HG03064 (cell line): ENCODE results near the gene RCOR3.
"Not testable (repeated sequence)": the region's sequence is repeated elsewhere in the genome, so short reads cannot be mapped to it uniquely, and the experiment has no call there.

Experiments
- ATAC-seq: cut with Tn5 transposase; IDR thresholded peaks from one replicate; pipeline ENCODE4 v1.9.1; 2021; ENCODE audit warnings: low read depth; ENCODE audit not compliant: unreplicated experiment

The RCOR3 gene

DNA sequence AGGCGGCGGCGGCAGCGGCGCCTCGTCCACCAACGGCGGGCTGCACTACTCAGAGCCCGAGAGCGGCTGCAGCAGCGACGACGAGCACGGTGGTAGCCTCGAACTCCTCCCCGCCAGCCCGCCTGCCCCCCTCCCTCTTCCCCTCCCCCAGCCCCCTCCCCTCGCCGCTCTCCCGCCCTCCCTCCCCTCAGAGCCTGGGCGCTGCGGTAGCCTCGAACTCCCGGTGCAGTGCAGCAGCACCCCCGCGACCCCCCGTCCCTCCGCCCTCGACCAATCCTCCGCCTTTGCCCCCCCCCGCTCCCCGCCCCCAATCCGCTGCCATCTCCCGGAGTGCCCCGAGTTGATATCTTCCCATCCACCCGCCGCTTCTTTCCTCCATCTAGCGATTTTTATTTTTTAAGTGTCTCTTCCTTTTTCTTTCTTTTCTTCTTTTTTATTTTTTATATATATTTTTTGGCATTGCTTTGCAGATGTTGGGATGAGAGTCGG, 516 bp downstream of the RCOR3 start:
- no peak for ATAC-seq

DNA sequence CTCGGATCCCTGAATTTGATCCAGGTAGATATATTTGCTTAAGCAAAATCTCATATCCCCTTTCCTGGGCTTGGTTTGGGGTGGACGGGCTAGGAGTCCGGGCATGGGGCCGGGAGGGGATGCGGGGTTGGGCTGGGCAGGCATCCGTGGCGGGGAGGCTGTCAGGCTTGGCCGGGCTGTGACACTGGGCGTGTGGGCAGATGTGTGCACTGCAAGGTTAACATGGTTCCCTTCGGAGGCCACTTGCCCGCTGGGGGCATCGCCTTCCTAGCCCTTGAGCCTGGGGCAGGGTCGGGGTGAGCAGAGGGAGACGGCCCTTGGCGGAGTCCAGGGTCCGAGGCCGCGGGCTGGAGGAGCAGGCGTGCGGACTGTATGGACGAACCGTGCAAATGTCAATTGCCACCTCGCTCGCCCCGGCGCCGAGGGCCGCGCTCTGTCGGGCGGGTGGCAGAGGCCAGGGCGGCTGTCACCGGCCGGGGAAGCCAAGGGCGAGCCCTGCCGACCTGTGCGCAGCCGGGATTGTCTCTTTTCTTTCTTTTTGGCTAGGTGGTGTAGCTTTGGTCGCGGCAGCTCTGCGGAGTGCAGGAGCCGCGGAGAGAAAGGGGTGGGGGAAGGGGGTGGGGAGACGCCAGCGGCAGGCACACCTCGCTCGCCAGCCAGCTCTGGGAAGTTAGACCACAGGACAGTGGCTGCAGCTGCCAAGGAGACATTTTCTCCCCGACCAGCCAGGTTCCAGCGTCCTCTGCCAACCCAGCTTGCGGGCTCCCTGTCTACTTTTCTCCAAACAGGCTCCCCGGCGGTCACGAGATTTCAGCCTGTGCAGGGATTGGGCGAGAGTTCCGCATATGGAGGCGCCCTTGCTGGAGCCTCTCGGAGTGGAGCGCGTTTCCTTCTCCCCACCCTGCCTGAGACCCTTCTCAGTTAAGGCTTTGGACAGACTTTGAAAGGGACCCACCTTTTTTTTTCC, 1.3 kb downstream of the RCOR3 start:
- ATAC-seq = peak; percentile 40

GRCh38 chr1:211261229-211261628, 2.1 kb downstream of the RCOR3 start:
- ATAC-seq = no peak

DNA sequence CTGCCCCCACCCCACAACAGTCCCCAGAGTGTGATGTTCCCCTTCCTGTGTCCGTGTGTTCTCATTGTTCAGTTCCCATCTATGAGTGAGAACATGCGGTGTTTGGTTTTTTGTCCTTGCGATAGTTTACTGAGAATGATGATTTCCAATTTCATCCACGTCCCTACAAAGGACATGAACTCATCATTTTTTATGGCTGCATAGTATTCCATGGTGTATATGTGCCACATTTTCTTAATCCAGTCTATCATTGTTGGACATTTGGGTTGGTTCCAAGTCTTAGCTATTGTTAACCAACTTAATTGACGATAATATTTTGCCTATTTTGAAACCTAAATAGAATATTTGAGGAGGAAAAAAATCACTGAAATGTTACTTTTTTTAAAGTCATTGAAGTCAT, 3.9 kb downstream of the RCOR3 start:
- ATAC-seq = not testable (repeated sequence)

- ATAC-seq = no peak
Observed at GRCh38 chr1:211267204-211267857, 8.2 kb downstream of the RCOR3 start.

GRCh38 chr1:211279340-211279739, 20.2 kb downstream of the RCOR3 start:
- ATAC-seq = no peak

DNA sequence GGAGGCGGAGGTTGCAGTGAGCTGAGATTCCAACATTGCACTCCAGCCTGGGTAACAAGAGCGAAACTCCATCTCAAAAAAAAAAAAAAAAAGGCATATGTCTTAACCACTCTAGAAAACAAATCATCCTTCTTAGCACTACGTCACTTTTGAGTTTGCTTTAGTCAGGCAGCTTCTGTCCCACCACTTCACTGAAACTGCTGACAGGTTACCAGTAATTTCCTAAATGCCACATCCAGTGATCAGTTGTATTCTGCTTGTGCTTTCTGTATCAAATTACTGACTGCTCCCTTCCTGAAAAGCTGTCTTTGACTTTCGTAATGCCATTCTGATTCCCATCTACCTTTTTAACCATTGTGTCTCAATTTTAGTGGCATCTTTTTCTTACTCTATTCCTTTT, 21.7 kb downstream of the RCOR3 start:
- no peak for ATAC-seq

DNA sequence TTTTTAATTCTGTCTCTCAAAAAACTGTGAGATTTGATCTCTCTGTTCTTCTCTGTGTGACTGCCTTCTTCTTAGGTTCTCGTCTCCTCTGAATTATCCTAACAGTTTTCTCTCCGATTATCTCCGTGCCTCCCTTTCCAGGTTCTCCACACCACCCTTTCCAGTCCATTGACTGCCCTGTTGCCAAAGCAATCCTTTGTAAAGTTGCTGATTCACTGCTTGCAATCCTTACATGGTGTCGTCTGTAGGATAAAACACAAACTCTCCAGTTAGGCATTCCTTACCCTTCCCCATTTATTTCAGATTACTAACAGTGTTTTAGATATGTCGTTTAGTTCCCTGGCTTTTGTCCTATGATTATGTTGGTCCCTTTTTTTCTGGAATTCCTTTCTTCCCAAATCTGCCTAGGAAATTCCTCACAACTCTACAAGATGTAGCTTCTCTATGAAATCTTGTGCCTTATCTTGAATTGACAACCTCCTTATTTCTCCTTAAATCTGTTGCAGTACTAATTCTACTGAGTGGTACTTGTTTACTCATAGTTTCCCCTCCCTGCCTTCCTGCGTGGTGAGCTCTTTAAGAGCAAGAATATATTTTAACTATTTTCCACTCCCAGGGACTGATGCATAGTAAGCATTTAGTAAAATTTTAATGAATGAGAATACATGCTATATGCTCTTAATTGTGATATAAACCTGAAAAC, 22.3 kb downstream of the RCOR3 start:
- no peak for ATAC-seq

DNA sequence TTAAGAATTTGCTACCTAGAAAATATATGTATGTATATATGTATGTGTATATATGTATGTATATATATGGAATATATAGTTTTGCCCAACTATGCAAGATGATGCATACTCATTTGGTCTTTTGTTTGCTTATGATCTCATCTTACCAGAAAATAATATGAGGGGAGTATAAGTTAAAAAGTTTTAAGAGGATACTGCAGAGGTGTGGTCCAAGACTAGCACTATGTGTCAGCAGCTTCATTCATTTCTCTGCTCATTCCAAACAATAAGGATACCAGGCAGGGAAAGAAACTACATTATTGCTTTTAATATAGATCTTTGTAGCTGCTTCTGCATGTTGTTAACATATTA, 22.8 kb downstream of the RCOR3 start:
- ATAC-seq = no peak

- no peak for ATAC-seq
Observed at GRCh38 chr1:211285196-211285595, 26.0 kb downstream of the RCOR3 start.

- no peak for ATAC-seq
Observed at GRCh38 chr1:211287218-211287617, 28.1 kb downstream of the RCOR3 start.

GRCh38 chr1:211292411-211292810, 33.2 kb downstream of the RCOR3 start:
- no peak for ATAC-seq

- no peak for ATAC-seq
Observed at GRCh38 chr1:211296396-211296795, 37.2 kb downstream of the RCOR3 start.

DNA sequence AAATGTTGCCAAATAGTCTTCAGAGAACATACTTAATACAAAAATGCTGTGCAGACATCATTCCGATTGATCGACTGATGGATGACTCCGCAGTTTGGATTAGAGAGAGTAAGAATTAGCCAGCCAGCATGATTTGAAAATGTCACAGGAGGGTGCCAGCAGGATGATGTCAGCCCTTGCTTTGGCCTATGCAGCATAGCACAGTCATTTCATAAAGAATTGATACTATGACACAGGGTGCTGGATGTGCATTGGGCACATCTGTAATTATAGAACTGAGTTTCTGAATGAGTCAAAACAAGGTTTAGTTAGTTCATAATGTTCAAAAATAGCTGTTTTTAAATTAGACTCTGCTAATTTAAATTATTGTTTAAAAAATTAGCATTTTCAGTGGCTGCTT, 45.9 kb downstream of the RCOR3 start:
- peak; percentile 96 for ATAC-seq

- ATAC-seq = no peak
Observed at GRCh38 chr1:211309617-211310016, 50.5 kb downstream of the RCOR3 start.

DNA sequence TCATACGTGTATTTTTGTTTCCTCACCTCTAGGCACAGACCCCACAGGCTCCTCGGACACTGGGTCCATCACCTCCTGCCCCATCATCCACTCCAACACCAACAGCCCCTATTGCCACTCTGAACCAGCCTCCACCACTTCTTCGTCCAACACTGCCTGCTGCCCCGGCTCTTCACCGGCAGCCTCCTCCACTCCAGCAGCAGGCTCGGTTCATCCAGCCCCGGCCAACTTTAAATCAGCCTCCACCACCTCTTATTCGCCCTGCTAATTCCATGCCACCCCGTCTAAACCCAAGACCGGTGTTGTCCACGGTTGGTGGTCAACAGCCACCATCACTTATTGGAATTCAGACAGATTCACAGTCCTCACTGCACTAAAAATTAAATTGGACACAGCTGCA, 54.2 kb downstream of the RCOR3 start:
- no peak for ATAC-seq

- no peak for ATAC-seq
Observed at GRCh38 chr1:211318576-211319280, 59.6 kb downstream of the RCOR3 start.

DNA sequence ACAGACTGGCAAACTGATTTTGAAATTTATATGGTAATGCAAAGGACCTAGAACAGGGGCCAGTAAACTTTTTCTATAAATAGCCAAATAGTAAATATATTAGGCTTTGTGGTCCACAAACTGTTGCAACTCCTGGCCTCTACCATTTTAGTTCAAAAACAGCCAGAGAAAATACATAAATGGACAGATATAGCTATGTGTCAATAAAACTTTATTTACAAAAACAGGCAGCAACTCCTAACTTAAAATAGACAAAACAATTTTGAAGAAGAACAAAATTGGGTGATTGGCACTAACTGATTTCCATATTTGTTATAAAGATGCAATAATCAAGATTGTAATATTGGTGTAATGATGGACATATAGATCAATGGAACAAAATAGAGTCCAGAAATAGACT, 60.7 kb downstream of the RCOR3 start:
- no peak for ATAC-seq

- ATAC-seq = no peak
Observed at GRCh38 chr1:211320980-211321379, 61.8 kb downstream of the RCOR3 start.

DNA sequence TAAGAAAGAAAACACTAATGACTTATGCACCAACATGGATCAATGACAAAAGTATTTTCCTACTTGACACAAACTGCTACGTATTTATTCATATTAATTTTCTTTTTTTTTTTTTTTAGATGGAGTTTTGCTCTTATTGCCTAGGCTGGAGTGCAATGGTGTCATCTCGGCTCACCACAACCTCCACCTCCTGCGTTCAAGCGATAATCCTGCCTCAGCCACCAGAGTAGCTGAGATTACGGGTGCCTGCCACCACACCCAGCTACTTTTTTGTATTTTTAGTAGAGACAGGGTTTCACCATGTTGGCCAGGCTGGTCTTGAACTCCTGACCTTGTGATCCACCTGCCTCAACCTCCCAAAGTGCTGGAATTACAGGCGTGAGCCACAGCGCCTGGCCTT, 62.5 kb downstream of the RCOR3 start:
- ATAC-seq = not testable (repeated sequence)
